ENCODE measurements around the gene VPS8. TPM values are rescaled to one million over a fixed set of nuclear protein-coding genes. Genes with fewer than 3 reads are reported as not detected.

VPS8 gene
- total RNA-seq, 2 experiments from 2014 or later, result 30.2 to 33.3 TPM

DNA sequence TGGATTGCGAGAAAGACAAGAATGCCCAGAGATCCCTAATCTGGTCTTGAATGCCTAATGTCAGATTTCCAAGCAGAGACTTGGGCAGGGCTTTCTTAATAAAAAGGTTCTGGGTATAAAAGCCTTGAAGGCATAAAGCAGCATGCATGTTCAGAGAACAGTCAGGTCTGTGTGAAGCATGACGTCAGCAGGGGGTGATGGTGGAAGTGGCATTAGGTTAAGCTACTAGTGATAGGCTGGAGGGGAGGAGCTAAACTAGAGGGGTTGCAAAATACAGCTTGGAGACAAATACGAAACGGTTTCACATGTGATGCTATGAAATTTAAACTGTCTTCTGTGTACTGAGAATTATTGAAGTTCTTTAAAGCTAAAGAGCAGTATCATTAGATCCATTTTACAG, 125.6 kb downstream of the VPS8 start:
- POLR2A ChIA-PET, result no interaction called here
- no peak overlapping the region for H3K4me3 Mint-ChIP-seq
- TF ChIP-seq, protein P1, sequence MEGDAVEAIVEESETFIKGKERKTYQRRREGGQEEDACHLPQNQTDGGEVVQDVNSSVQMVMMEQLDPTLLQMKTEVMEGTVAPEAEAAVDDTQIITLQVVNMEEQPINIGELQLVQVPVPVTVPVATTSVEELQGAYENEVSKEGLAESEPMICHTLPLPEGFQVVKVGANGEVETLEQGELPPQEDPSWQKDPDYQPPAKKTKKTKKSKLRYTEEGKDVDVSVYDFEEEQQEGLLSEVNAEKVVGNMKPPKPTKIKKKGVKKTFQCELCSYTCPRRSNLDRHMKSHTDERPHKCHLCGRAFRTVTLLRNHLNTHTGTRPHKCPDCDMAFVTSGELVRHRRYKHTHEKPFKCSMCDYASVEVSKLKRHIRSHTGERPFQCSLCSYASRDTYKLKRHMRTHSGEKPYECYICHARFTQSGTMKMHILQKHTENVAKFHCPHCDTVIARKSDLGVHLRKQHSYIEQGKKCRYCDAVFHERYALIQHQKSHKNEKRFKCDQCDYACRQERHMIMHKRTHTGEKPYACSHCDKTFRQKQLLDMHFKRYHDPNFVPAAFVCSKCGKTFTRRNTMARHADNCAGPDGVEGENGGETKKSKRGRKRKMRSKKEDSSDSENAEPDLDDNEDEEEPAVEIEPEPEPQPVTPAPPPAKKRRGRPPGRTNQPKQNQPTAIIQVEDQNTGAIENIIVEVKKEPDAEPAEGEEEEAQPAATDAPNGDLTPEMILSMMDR (IDR thresholded peaks at IDR 0.05), result no peak
- H3K36me3 Mint-ChIP-seq (ENCODE audit: low read depth), result peaks cover 4% of the 10 kb centered on the region
- no peaks in the 10 kb centered on the region for H3K9me3 Mint-ChIP-seq
- intact Hi-C loops (cut with micrococcal nuclease), result no loop called here
- no peak for DNase-seq
- CTCF ChIA-PET, result interaction anchor here (0.6 kb wide), 1 partner anchor 10 kb away, joined by 3 read pairs; no protein-coding TSS in a partner anchor
- ATAC-seq, result no peak
- H3K27me3 Mint-ChIP-seq, result no peaks in the 10 kb centered on the region
- no peaks in the 10 kb centered on the region for H3K4me1 Mint-ChIP-seq (ENCODE audit: low read depth)
- H3K27ac Mint-ChIP-seq, result no peak overlapping the region

DNA sequence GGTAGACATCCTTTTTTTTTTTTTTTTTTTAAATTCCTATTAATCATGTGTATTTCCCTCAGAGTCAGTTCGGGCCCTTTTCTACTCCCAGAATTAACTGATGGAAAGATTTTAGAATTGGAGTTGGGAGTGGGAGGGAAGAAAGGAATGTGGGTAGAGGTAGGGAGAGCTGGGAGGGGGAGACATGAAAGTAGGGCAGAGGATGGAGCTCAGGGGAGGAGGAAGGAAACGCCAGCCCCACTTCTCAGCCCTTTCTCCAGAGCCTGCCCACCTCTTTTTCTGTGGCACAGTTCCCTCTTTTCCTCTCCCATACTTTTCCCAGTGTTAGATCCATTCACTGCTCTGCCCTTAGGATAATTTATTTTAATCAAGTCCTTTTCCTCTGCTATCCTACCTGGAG, 129.4 kb downstream of the VPS8 start:
- no peak overlapping the region for H3K4me3 Mint-ChIP-seq
- no peaks in the 10 kb centered on the region for H3K27me3 Mint-ChIP-seq
- DNase-seq (no peak), ATAC-seq (no peak)
- TF ChIP-seq, protein P1 (IDR thresholded peaks at IDR 0.05), result no peak
- peaks cover 1% of the 10 kb centered on the region for H3K36me3 Mint-ChIP-seq (ENCODE audit: low read depth)
- no peaks in the 10 kb centered on the region for H3K9me3 Mint-ChIP-seq
- CTCF ChIA-PET, result interaction anchor here (1.2 kb wide), 1 partner anchor 24 kb away, joined by 3 read pairs; no protein-coding TSS in a partner anchor
- intact Hi-C loops (cut with micrococcal nuclease), result no loop called here
- H3K4me1 Mint-ChIP-seq (ENCODE audit: low read depth), result no peaks in the 10 kb centered on the region
- POLR2A ChIA-PET, result interaction anchor here (0.6 kb wide), 1 partner anchor 575 kb away, joined by 3 read pairs; no protein-coding TSS in a partner anchor
- H3K27ac Mint-ChIP-seq, result no peak overlapping the region

DNA sequence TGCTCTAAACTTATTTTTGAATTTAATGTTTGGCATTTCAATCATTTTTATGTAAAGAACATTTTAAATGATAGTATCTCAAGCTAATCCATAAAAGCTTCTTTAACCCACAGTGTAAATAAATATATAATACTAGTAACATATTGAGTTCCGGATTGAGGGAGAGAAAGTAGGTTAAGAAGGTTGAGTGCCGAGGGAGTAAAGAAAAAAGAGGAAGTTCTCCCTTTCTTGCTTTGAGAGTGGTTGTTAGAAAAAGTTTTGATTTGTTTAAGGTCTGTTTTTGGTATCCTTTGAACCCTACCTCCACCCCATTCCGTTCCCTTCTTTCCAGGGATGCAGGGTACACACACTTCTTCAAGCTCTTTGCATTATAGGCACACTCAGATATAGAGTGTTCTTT, 130.8 kb downstream of the VPS8 start:
- no peaks in the 10 kb centered on the region for H3K9me3 Mint-ChIP-seq
- peaks cover 1% of the 10 kb centered on the region for H3K36me3 Mint-ChIP-seq (ENCODE audit: low read depth)
- intact Hi-C loops (cut with micrococcal nuclease), result no loop called here
- ATAC-seq (no peak), DNase-seq (no peak)
- POLR2A ChIA-PET, result interaction anchor here (0.7 to 0.9 kb wide), 2 partner anchors 15 to 30 kb away, joined by 3 read pairs; no protein-coding TSS in a partner anchor
- H3K4me1 Mint-ChIP-seq (ENCODE audit: low read depth), result no peaks in the 10 kb centered on the region
- CTCF ChIA-PET, result no interaction called here
- no peak overlapping the region for H3K27ac Mint-ChIP-seq
- H3K4me3 Mint-ChIP-seq, result no peak overlapping the region
- no peaks in the 10 kb centered on the region for H3K27me3 Mint-ChIP-seq
- TF ChIP-seq, protein P1 (IDR thresholded peaks at IDR 0.05), result no peak

DNA sequence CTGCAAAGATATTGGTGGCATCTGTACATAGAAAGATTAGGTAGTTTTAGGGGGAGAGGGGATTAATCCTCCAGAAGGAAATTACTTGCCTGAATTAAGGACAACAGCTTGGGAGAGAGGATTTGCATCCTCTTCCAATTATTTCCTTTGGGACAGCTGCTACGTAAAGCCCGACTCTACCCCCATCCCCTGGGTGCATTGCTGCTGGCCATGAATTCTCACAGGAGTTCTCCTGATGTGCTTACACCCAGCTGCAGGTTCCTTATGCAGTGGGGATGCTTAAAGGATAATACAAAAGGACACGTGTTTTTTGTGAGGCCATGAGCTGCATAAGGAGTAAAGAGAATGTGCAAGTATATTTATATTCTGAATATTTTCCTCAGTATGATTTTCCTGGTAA, 132.3 kb downstream of the VPS8 start:
- intact Hi-C loops (cut with micrococcal nuclease), result no loop called here
- ATAC-seq, result no peak
- ChIA-PET POLR2A (no interaction called here), CTCF (no interaction called here)
- Mint-ChIP-seq H3K36me3 (ENCODE audit: low read depth) (peaks cover 2% of the 10 kb centered on the region), H3K4me1 (ENCODE audit: low read depth) (no peaks in the 10 kb centered on the region), H3K27me3 (no peaks in the 10 kb centered on the region), H3K4me3 (no peak overlapping the region), H3K27ac (no peak overlapping the region), H3K9me3 (no peaks in the 10 kb centered on the region)
- no peak for DNase-seq
- TF ChIP-seq, protein P1 (IDR thresholded peaks at IDR 0.05), result no peak

DNA sequence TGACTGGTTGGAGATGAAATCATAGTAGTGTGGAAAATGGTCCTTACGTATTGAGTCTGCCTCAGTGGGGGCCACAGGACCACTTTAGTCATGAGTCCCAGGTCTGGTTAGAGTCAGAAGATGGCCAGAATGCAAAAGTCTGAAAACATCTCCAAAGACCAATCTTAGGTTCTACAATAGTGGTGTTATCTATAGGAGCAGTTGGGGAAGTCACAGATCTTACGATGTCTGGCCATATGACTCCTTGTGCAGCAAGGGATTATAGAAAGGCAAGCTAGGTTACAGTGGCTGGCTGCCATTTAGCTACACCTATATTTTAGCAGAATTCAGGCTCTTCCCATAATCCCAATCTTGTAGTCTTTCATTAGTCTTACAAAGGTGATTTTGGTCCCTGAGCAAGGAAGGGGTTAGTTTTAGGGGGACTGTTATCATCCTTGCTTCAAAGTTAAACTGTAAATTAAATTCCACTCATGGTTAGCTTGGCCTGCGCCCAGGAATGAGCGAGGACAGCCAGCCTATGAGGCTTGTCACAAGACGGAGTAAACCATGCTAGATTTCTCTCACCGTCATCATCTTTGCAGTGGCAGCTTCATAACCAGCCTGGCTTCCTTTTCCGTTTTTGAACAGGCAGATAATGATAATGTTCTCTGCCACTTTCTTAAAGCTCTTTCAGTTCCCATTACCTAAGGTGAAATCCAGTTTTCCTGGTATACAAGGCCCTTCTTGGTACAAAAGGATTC, 134.1 kb downstream of the VPS8 start:
- Mint-ChIP-seq H3K36me3 (ENCODE audit: low read depth) (peaks cover 7% of the 10 kb centered on the region), H3K27me3 (no peaks in the 10 kb centered on the region), H3K9me3 (no peaks in the 10 kb centered on the region), H3K27ac (no peak overlapping the region), H3K4me3 (no peak overlapping the region), H3K4me1 (ENCODE audit: low read depth) (no peaks in the 10 kb centered on the region)
- TF ChIP-seq, protein P1 (IDR thresholded peaks at IDR 0.05), result no peak
- POLR2A ChIA-PET, result no interaction called here
- DNase-seq, result no peak
- no peak for ATAC-seq
- intact Hi-C loops (cut with micrococcal nuclease), result no loop called here
- CTCF ChIA-PET, result no interaction called here

Measured in activated CD8-positive, alpha-beta T cell treated with anti-CD3 and anti-CD28 coated beads for 36 hours (primary cell).